Measurements from ENCODE around the gene CADPS2.

- TF ChIP-seq CTCF (IDR thresholded peaks at IDR 0.05) (no peak), POLR2A (IDR thresholded peaks at IDR 0.05) (no peak), EP300 (IDR thresholded peaks at IDR 0.05) (no peak), POLR2AphosphoS5 (IDR thresholded peaks at IDR 0.05) (no peak)
Measured at GRCh38 chr7:122846591-122846990, 39.7 kb downstream of the CADPS2 start.
